BE2C (cell line): ENCODE data around the gene E2F3.

Source experiments
- DNase-seq: peaks from one replicate; pipeline ENCODE4 v3.0.0-alpha.2; 2020
- H3K27me3 ChIP-seq: fragments of 250-450 bp; sonication (Bioruptor Pico); 2 replicates; pipeline ENCODE4 v1.5.1; 2020; ENCODE audit warnings: mild to moderate bottlenecking
- H3K36me3 ChIP-seq: fragments of 250-450 bp; sonication (Bioruptor Pico); 2 replicates; pipeline ENCODE4 v1.5.1; 2020; ENCODE audit warnings: mild to moderate bottlenecking
- H3K4me1 ChIP-seq: fragments of 250-450 bp; sonication (Bioruptor Pico); 2 replicates; pipeline ENCODE4 v1.5.1; 2020
- H3K4me3 ChIP-seq: 2 replicates; pipeline ENCODE4 v1.5.1; 2011; ENCODE audit warnings: low read depth, low read length
- H3K9me3 ChIP-seq: fragments of 250-450 bp; sonication (Bioruptor Pico); 2 replicates; pipeline ENCODE4 v1.5.1; 2020
- CTCF ChIP-seq: IDR thresholded peaks from 2 replicates; pipeline ENCODE4 v1.5.1; 2012; ENCODE audit warnings: mild to moderate bottlenecking, low read depth, low read length

Gene E2F3

GRCh38 chr6:20473518-20473917 is 71.8 kb downstream of the E2F3 start:
- no peaks in the 10 kb centered on the region for H3K36me3 ChIP-seq
- H3K9me3 ChIP-seq = no peaks in the 10 kb centered on the region
- no peak for TF ChIP-seq CTCF

GRCh38 chr6:20474874-20475542 is 73.3 kb downstream of the E2F3 start:
- Histone ChIP-seq H3K9me3 (no peaks in the 10 kb centered on the region), H3K4me3 (no peak overlapping the region), H3K27me3 (no peaks in the 10 kb centered on the region), H3K4me1 (no peaks in the 10 kb centered on the region; the same call in 1 of the 2 replicates), H3K36me3 (no peaks in the 10 kb centered on the region)
- TF ChIP-seq CTCF = no peak
- DNase-seq = no peak

More at GRCh38 chr6:20473518-20473917, 71.8 kb downstream of the E2F3 start:
- Histone ChIP-seq H3K4me3 (no peak overlapping the region), H3K4me1 (no peaks in the 10 kb centered on the region; the same call in 1 of the 2 replicates), H3K27me3 (no peaks in the 10 kb centered on the region)
- DNase-seq = no peak

- no peaks in the 10 kb centered on the region; the same call in 1 of the 2 replicates for H3K4me1 ChIP-seq
- H3K4me3 ChIP-seq = no peak overlapping the region
- no peak for TF ChIP-seq CTCF
- H3K9me3 ChIP-seq = no peaks in the 10 kb centered on the region
- peaks cover 15% of the 10 kb centered on the region for H3K36me3 ChIP-seq
- H3K27me3 ChIP-seq = no peaks in the 10 kb centered on the region
- DNase-seq = no peak
Measured at GRCh38 chr6:20476501-20477043, 74.9 kb downstream of the E2F3 start.

- H3K4me3 ChIP-seq = no peak overlapping the region
- peaks cover 20% of the 10 kb centered on the region for H3K36me3 ChIP-seq
- H3K9me3 ChIP-seq = no peaks in the 10 kb centered on the region
- TF ChIP-seq CTCF = no peak
- no peaks in the 10 kb centered on the region for H3K27me3 ChIP-seq
- DNase-seq = no peak
- no peaks in the 10 kb centered on the region; the same call in 1 of the 2 replicates for H3K4me1 ChIP-seq
Measured at GRCh38 chr6:20477485-20477884, 75.8 kb downstream of the E2F3 start.

- Histone ChIP-seq H3K36me3 (peaks cover 35% of the 10 kb centered on the region), H3K4me1 (no peaks in the 10 kb centered on the region; the same call in 1 of the 2 replicates), H3K27me3 (no peaks in the 10 kb centered on the region), H3K9me3 (no peaks in the 10 kb centered on the region), H3K4me3 (no peak overlapping the region)
- DNase-seq = no peak
- no peak for TF ChIP-seq CTCF
Measured at GRCh38 chr6:20479060-20479459, 77.4 kb downstream of the E2F3 start.

GRCh38 chr6:20479526-20479925 is 77.8 kb downstream of the E2F3 start:
- no peaks in the 10 kb centered on the region for H3K27me3 ChIP-seq
- H3K36me3 ChIP-seq = peaks cover 39% of the 10 kb centered on the region
- H3K4me1 ChIP-seq = no peaks in the 10 kb centered on the region; the same call in 1 of the 2 replicates
- no peak for TF ChIP-seq CTCF
- no peak for DNase-seq
- no peak overlapping the region for H3K4me3 ChIP-seq
- H3K9me3 ChIP-seq = no peaks in the 10 kb centered on the region
